Activated T-cell treated with anti-CD3 and anti-CD28 coated beads, Interleukin-2, amount 50 U/mL, for 1 hour (primary cell): ENCODE results near the gene BTG2.

ENCODE experiments used
- DNase-seq: peaks from one replicate; pipeline ENCODE4 v3.0.0-alpha.2; 2020

The BTG2 gene

GRCh38 chr1:203276916-203277545 is 28.3 kb upstream of the BTG2 start:
- DNase-seq, result no peak

- DNase-seq, result no peak
Observed at GRCh38 chr1:203278082-203278884, 27.0 kb upstream of the BTG2 start.

GRCh38 chr1:203278885-203279406 is 26.4 kb upstream of the BTG2 start:
- no peak for DNase-seq

- DNase-seq, result no peak
Observed at GRCh38 chr1:203280061-203280460, 25.3 kb upstream of the BTG2 start.

- no peak for DNase-seq
Observed at GRCh38 chr1:203281033-203281432, 24.3 kb upstream of the BTG2 start.

GRCh38 chr1:203281851-203282661 is 23.3 kb upstream of the BTG2 start:
- DNase-seq, result no peak

- DNase-seq, result no peak
Observed at GRCh38 chr1:203282720-203283542, 22.4 kb upstream of the BTG2 start.

GRCh38 chr1:203283597-203283996 is 21.7 kb upstream of the BTG2 start:
- no peak for DNase-seq

- no peak for DNase-seq
Observed at GRCh38 chr1:203284411-203285123, 20.8 kb upstream of the BTG2 start.

- DNase-seq, result no peak
Observed at GRCh38 chr1:203286161-203286984, 18.9 kb upstream of the BTG2 start.

GRCh38 chr1:203287109-203287893 is 18.0 kb upstream of the BTG2 start:
- peak; percentile 73 for DNase-seq

GRCh38 chr1:203287898-203288297 is 17.4 kb upstream of the BTG2 start:
- DNase-seq, result no peak

- no peak for DNase-seq
Observed at GRCh38 chr1:203288400-203288799, 16.9 kb upstream of the BTG2 start.

GRCh38 chr1:203289281-203289981 is 15.9 kb upstream of the BTG2 start:
- DNase-seq, result peak; percentile 86

GRCh38 chr1:203289982-203290260 is 15.4 kb upstream of the BTG2 start:
- DNase-seq, result no peak

GRCh38 chr1:203290261-203291089 is 14.8 kb upstream of the BTG2 start:
- DNase-seq, result peak; percentile 98

GRCh38 chr1:203291201-203292096 is 13.9 kb upstream of the BTG2 start:
- no peak for DNase-seq

GRCh38 chr1:203295796-203296195 is 9.5 kb upstream of the BTG2 start:
- DNase-seq, result no peak
